WERI-Rb-1 (cell line): ENCODE measurements around the gene SGMS1.

ENCODE experiments used
- DNase-seq: peaks from one replicate; pipeline ENCODE4 v3.0.0-alpha.2; 2020
- H3K27ac ChIP-seq: fragments of 250-450 bp; sonication (Bioruptor Pico); 2 replicates; pipeline ENCODE4 v1.5.1; 2020; ENCODE audit warnings: mild to moderate bottlenecking, moderate library complexity
- H3K27me3 ChIP-seq: fragments of 250-450 bp; sonication (Bioruptor Pico); 2 replicates; pipeline ENCODE4 v1.5.1; 2021; ENCODE audit warnings: mild to moderate bottlenecking, low read depth, moderate library complexity; ENCODE audit not compliant: insufficient read depth, severe bottlenecking
- H3K36me3 ChIP-seq: fragments of 250-450 bp; sonication (Bioruptor Pico); 2 replicates; pipeline ENCODE4 v1.5.1; 2020; ENCODE audit warnings: mild to moderate bottlenecking, moderate library complexity
- H3K4me3 ChIP-seq: 2 replicates; pipeline ENCODE4 v1.5.1; 2011; ENCODE audit warnings: low read depth, mild to moderate bottlenecking, control low read depth, low read length
- H3K9me3 ChIP-seq: fragments of 250-450 bp; sonication (Bioruptor Pico); 2 replicates; pipeline ENCODE4 v1.5.1; 2021; ENCODE audit warnings: mild to moderate bottlenecking, moderate library complexity; ENCODE audit not compliant: severe bottlenecking
- TF ChIP-seq, protein P1 (sequence below): IDR thresholded peaks from 2 replicates; pipeline ENCODE4 v1.5.1; 2011; ENCODE audit warnings: low read depth, mild to moderate bottlenecking, control low read depth, inconsistent platforms, low read length

SGMS1 gene

DNA sequence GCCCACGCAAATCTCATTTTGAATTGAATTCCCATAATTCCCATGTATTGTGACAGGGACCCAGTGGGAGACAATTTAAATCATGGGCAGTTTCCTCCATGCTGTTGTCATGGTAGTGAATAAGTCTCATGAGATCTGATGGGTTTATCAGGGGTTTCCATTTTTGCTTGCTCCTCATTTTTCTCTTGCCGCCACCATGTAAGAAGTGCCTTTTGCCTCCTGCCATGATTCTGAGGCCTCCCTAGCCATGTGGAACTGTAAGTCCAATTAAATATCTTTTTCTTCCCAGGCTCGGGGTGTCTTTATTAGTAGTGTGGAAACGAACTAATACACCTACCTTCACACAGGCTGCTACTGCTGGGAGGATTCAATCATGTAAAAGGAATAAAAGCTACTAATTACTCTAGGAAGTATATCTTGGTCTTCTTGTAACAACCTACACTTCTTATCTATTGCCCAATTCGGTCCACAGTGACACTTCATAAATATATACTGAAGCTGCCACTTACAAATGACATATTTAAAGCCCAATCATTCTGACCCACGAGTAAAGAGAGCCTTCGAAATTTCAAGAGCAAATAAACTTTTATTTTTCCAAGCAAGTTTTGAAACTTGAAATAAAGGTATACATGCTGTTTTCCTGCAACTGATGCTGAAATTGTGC, 272.1 kb downstream of the SGMS1 start:
- no peaks in the 10 kb centered on the region for H3K27me3 ChIP-seq
- no peaks in the 10 kb centered on the region for H3K36me3 ChIP-seq
- H3K27ac ChIP-seq = no peak overlapping the region
- H3K9me3 ChIP-seq = no peaks in the 10 kb centered on the region
- DNase-seq = no peak
- TF ChIP-seq, protein P1, sequence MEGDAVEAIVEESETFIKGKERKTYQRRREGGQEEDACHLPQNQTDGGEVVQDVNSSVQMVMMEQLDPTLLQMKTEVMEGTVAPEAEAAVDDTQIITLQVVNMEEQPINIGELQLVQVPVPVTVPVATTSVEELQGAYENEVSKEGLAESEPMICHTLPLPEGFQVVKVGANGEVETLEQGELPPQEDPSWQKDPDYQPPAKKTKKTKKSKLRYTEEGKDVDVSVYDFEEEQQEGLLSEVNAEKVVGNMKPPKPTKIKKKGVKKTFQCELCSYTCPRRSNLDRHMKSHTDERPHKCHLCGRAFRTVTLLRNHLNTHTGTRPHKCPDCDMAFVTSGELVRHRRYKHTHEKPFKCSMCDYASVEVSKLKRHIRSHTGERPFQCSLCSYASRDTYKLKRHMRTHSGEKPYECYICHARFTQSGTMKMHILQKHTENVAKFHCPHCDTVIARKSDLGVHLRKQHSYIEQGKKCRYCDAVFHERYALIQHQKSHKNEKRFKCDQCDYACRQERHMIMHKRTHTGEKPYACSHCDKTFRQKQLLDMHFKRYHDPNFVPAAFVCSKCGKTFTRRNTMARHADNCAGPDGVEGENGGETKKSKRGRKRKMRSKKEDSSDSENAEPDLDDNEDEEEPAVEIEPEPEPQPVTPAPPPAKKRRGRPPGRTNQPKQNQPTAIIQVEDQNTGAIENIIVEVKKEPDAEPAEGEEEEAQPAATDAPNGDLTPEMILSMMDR = no peak
- no peak overlapping the region for H3K4me3 ChIP-seq

DNA sequence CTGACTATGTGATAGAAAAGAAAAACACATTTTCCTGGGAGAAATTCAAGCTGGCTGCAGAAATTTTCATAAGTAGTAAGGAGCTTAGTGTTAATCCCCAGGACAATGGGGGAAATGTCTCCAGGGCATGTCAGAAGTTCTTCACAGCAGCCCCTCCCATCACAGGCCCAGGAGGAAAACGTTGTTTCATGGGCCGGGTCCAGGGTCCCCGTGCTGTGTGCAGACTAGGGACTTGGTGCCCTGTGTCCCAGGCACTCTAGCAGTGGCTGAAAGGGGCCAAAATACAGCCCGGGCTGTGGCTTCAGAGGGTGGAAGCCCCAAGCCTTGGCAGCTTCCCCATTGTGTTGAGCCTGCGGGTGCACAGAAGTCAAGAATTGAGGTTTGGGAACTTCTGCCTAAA, 273.4 kb downstream of the SGMS1 start:
- Histone ChIP-seq H3K27me3 (no peaks in the 10 kb centered on the region), H3K9me3 (no peaks in the 10 kb centered on the region), H3K4me3 (no peak overlapping the region), H3K36me3 (no peaks in the 10 kb centered on the region), H3K27ac (no peak overlapping the region)
- TF ChIP-seq, protein P1 = no peak
- no peak for DNase-seq

DNA sequence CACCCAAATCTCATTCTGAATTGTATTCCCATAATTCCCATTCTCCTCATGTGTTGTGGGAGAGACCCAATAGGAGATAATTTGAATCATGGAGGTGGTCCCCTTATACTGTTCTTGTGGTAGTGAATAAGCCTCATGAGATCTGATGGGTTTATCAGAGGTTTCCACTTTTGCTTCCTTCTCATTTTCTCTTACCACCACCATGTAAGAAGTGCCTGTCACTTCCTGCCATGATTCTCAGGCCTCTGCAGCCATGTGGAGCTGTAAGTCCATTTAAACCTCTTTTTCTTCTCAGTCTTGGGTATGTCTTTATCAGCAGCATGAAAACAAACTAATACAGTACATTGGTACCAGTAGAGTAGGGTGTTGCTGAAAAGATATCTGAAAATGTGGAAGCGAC, 274.2 kb downstream of the SGMS1 start:
- TF ChIP-seq, protein P1 = no peak
- Histone ChIP-seq H3K9me3 (no peaks in the 10 kb centered on the region), H3K27me3 (no peaks in the 10 kb centered on the region), H3K36me3 (no peaks in the 10 kb centered on the region), H3K27ac (no peak overlapping the region), H3K4me3 (no peak overlapping the region)
- DNase-seq = no peak

DNA sequence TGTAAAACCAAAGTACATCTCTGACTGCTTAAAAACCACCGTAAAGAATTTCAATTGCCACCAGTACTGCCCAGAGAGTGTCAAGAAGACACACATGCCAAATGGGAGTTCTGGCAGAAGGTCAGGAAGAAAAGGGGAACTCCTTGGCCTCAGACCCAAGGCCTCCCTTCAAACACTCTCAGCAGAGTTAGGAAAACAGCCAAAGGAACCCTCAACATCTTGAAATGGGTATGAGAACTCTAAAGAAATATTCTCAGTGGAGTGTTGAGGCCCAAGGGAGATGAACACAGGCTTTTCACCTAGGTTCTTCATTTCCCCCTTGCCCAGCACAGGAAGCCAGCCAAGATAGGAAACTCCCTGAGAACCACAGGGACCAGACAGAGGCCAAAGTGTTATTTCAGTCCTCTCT, 276.4 kb downstream of the SGMS1 start:
- DNase-seq = no peak
- Histone ChIP-seq H3K27ac (no peak overlapping the region), H3K36me3 (no peaks in the 10 kb centered on the region), H3K9me3 (no peaks in the 10 kb centered on the region), H3K4me3 (no peak overlapping the region), H3K27me3 (no peaks in the 10 kb centered on the region)
- TF ChIP-seq, protein P1 = no peak

DNA sequence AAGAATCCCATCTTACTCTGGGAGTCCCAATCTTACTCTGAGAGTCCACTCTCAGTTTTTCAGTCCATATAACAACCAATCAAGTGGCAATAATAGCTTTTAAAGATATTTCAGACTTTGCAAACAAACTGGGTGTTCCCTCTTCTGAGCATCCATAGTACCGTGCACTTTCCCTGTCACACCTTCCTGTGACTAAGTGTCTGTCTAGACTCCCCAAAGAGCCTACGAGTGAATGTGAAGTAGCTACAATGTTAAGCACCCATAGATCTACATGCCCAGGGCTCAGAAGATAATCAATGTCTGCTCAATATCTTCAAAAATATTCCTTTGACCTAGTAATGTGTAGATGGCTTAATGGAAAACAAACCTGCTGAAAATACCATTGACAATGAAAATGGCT, 276.8 kb downstream of the SGMS1 start:
- no peak overlapping the region for H3K4me3 ChIP-seq

More for the DNA sequence above, 276.8 kb downstream of the SGMS1 start:
- Histone ChIP-seq H3K9me3 (no peaks in the 10 kb centered on the region), H3K36me3 (no peaks in the 10 kb centered on the region), H3K27me3 (no peaks in the 10 kb centered on the region), H3K27ac (no peak overlapping the region)
- TF ChIP-seq, protein P1 = no peak
- no peak for DNase-seq
